Endothelial cell of umbilical vein (primary cell): ENCODE data around the gene NUDT9. TPM values are rescaled to one million over a fixed set of nuclear protein-coding genes. Genes with fewer than 3 reads are reported as not detected.

ENCODE experiments used
- BruUV-seq: library from RNA; stranded (reverse); fragments of 400-500 nt; replicated peaks from 2 replicates; lab custom pipeline; 2021; lab: Mats Ljungman, UMichigan
- CTCF ChIA-PET: fragments of 300-600, 350-600 bp; sonication (Branson Sonifier 250); formaldehyde crosslinking; loops from one replicate; lab custom pipeline; 2021; ENCODE audit warnings: antibody characterized with exemption, inconsistent platforms; lab: Charles Lee
- POLR2A ChIA-PET: fragments of 300-600, 350-600 bp; sonication (Branson Sonifier 250); formaldehyde crosslinking; loops from one replicate; lab custom pipeline; 2021; ENCODE audit warnings: antibody characterized with exemption, inconsistent platforms; lab: Charles Lee
- DNase-seq: peaks from one replicate; pipeline ENCODE4 v3.0.0-alpha.2; 2011; ENCODE audit warnings: low read depth, low spot score
- FAIRE-seq: peaks from 2 replicates; lab custom pipeline; 2011; peaks lifted over from hg19 to GRCh38; lab: Jason Lieb, UNC
- H2AFZ ChIP-seq: 2 replicates; pipeline ENCODE4 v1.6.0; 2012; ENCODE audit warnings: low read depth, low read length, control low read depth, inconsistent platforms
- H3K27ac ChIP-seq: 2 replicates; pipeline ENCODE4 v1.5.1; 2011; ENCODE audit warnings: low read depth, mild to moderate bottlenecking, control low read depth, low read length, moderate library complexity; ENCODE audit not compliant: insufficient read depth
- H3K27me3 ChIP-seq, 2 experiments: 2 replicates each; pipeline versions ENCODE4 v1.6.0 to v1.6.1; 2011; ENCODE audit warnings: low read length in 2 of 2, mixed read lengths in 1 of 2; ENCODE audit not compliant: control insufficient read depth in 2 of 2, insufficient read depth in 2 of 2
- H3K36me3 ChIP-seq, 2 experiments: 2 replicates in 1 of 2; 3 replicates in 1 of 2; pipeline ENCODE4 v1.5.1; 2011; ENCODE audit warnings: low read length in 2 of 2, mild to moderate bottlenecking in 1 of 2, moderate library complexity in 1 of 2; ENCODE audit not compliant: control insufficient read depth in 2 of 2, insufficient read depth in 2 of 2; ENCODE audit errors: extremely low read depth in 1 of 2
- H3K4me1 ChIP-seq: 3 replicates; pipeline ENCODE4 v1.5.1; 2011; ENCODE audit warnings: mild to moderate bottlenecking, low read length; ENCODE audit not compliant: control insufficient read depth, insufficient read depth; ENCODE audit errors: extremely low read depth
- H3K4me2 ChIP-seq: 2 replicates; pipeline ENCODE4 v1.6.1; 2011; ENCODE audit warnings: low read length, control low read depth, mixed read lengths; ENCODE audit not compliant: insufficient read depth
- H3K4me3 ChIP-seq, 3 experiments: fragments of 200-600 bp in 1 of 3; sonication (generic), shearing (Covaris generic) in 1 of 3; replicated peaks in 1 of 3; 2 replicates each; pipeline ENCODE4 v1.5.1; 2011 to 2016; ENCODE audit warnings: control low read depth in 3 of 3, low read length in 3 of 3, mild to moderate bottlenecking in 2 of 3, inconsistent platforms in 1 of 3, low read depth in 1 of 3, moderate library complexity in 1 of 3; ENCODE audit not compliant: insufficient read depth in 1 of 3
- H3K79me2 ChIP-seq: 2 replicates; pipeline ENCODE4 v1.6.0; 2012; ENCODE audit warnings: low read length, inconsistent platforms; ENCODE audit not compliant: control insufficient read depth, insufficient read depth
- H3K9ac ChIP-seq: replicated peaks from 2 replicates; pipeline ENCODE3; 2011; ENCODE audit warnings: low read length, control low read depth; ENCODE audit not compliant: insufficient read depth; ENCODE audit errors: extremely low read depth
- H3K9me1 ChIP-seq: replicated peaks from 3 replicates; pipeline ENCODE4 v1.6.0; 2011; ENCODE audit warnings: mild to moderate bottlenecking, low read length; ENCODE audit not compliant: control insufficient read depth, insufficient read depth; ENCODE audit errors: extremely low read depth
- H3K9me3 ChIP-seq: replicated peaks from 2 replicates; pipeline ENCODE4 v1.5.1; 2012; ENCODE audit warnings: low read length, inconsistent platforms; ENCODE audit not compliant: control insufficient read depth, insufficient read depth
- H4K20me1 ChIP-seq: replicated peaks from 2 replicates; pipeline ENCODE3; 2011; ENCODE audit warnings: mild to moderate bottlenecking, low read length; ENCODE audit not compliant: control insufficient read depth, insufficient read depth; ENCODE audit errors: extremely low read depth
- EZH2 ChIP-seq: IDR thresholded peaks from 2 replicates; pipeline ENCODE4 v1.6.1; 2012; ENCODE audit warnings: borderline replicate concordance, low read depth, mild to moderate bottlenecking, moderate library complexity, low read length, inconsistent platforms; ENCODE audit not compliant: severe bottlenecking
- FOS ChIP-seq: IDR thresholded peaks from 2 replicates; pipeline ENCODE4 v1.6.1; 2011; ENCODE audit warnings: mild to moderate bottlenecking, low read length, moderate library complexity, borderline replicate concordance; ENCODE audit not compliant: insufficient read depth
- GATA2 ChIP-seq: IDR thresholded peaks from 2 replicates; pipeline ENCODE4 v1.7.0; 2011; ENCODE audit warnings: low read depth, mild to moderate bottlenecking, moderate library complexity, mixed read lengths, low read length; ENCODE audit not compliant: insufficient read length, insufficient read depth
- JUN ChIP-seq: IDR thresholded peaks from 2 replicates; pipeline ENCODE4 v1.6.1; 2011; ENCODE audit warnings: borderline replicate concordance, low read depth; ENCODE audit not compliant: insufficient read length, insufficient read depth
- MYC ChIP-seq: IDR thresholded peaks from one replicate; pipeline ENCODE4 v1.6.1; 2011; ENCODE audit warnings: mild to moderate bottlenecking, low read depth, low read length
- POLR2A ChIP-seq: IDR thresholded peaks from 2 replicates; pipeline ENCODE4 v1.6.1; 2012; ENCODE audit warnings: low read depth, mild to moderate bottlenecking, control low read depth, low read length
- POLR2AphosphoS5 ChIP-seq: IDR thresholded peaks from 2 replicates; pipeline ENCODE4 v1.6.1; 2012; ENCODE audit warnings: low read depth, mild to moderate bottlenecking, control low read depth, low read length, moderate library complexity; ENCODE audit not compliant: insufficient read depth
- dilution Hi-C: fragments of 300-500 bp; cut with MboI; formaldehyde crosslinking; loops from one replicate; pipeline ENCODE4 v1.15.0; 2019; ENCODE audit warnings: low sequenced_read_pairs; ENCODE audit not compliant: extremely low pct_ligation_motif_present
- intact Hi-C: fragments of 100-400 bp; cut with micrococcal nuclease; formaldehyde crosslinking; loops from one replicate; pipeline ENCODE4 v1.10.0; 2022
- polyA plus RNA-seq, 4 experiments: library from polyadenylated mRNA; depleted of rRNA in 3 of 4; stranded (reverse) in 3 of 4; unstranded in 1 of 4; fragments of >200 nt; gene quantifications; 2 replicates each; pipeline versions ENCODE4 v1.2.1 to v1.2.3, GENCODE V29; 2011 to 2012; ENCODE audit warnings: missing spikeins in 1 of 4
- total RNA-seq: library from RNA; stranded (reverse); gene quantifications from 2 replicates; pipeline ENCODE4 v1.2.3, GENCODE V29; 2021
- TF ChIP-seq, protein P1 (sequence below), 2 donors: IDR thresholded peaks; 1 replicate in 1 of 2; 2 replicates in 1 of 2; pipeline ENCODE4 v1.5.1; 2011; ENCODE audit warnings: low read length in 2 of 2, mild to moderate bottlenecking in 2 of 2, moderate library complexity in 2 of 2, control low read depth in 1 of 2, inconsistent platforms in 1 of 2, low read depth in 1 of 2; ENCODE audit not compliant: insufficient read depth in 1 of 2; ENCODE audit errors: extremely low read depth in 1 of 2
- TF ChIP-seq, protein P2 (sequence below): IDR thresholded peaks from 2 replicates; pipeline ENCODE4 v1.6.1; 2011; ENCODE audit not compliant: insufficient read depth, insufficient read length

The NUDT9 gene
- total and polyA plus RNA-seq, 2 donors (not counting 3 experiments of a cell fraction or from before 2014, with no cell fraction given): 15.3 to 25.0 TPM

DNA sequence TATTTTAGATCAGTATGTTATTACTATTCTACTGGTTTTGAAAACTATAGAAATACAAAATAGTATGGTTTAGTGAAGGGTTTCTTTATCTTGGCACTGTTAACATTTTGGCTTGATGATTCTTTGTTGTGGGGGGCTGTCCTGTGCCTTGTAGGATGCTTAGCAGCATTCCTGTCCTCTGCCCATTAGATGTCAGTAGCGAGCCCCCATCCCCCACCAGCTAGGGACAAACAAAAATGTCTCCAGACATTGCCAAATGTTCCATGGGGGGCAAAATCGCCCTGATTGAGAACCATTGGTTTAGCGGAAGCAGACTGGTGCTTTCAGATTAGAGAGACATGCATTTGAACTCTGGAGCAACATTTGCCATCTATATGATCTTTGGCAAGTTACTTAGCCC lies 83.5 kb downstream of the NUDT9 start:
- Histone ChIP-seq H3K79me2 (no peaks in the 10 kb centered on the region), H3K9me3 (no peaks in the 10 kb centered on the region), H3K27me3 (no peaks in the 10 kb centered on the region), H4K20me1 (no peaks in the 10 kb centered on the region), H2AFZ (no peak overlapping the region), H3K36me3 (no peaks in the 10 kb centered on the region), H3K9me1 (no peaks in the 10 kb centered on the region), H3K4me3 (no peak overlapping the region), H3K27ac (no peak overlapping the region), H3K9ac (no peak overlapping the region), H3K4me2 (no peak overlapping the region), H3K4me1 (peaks cover 6% of the 10 kb centered on the region)
- CTCF ChIA-PET: interaction anchor here (1.1 kb wide), 1 partner anchor 23 kb away, joined by 3 read pairs; no protein-coding TSS in a partner anchor
- FAIRE-seq: no peak
- no TSS peak for BruUV-seq
- dilution Hi-C loops (no loop called here), intact Hi-C loops (no loop called here)
- POLR2A ChIA-PET: no interaction called here
- DNase-seq: no peak
- TF ChIP-seq POLR2A: no peak
- TF ChIP-seq, protein P1, sequence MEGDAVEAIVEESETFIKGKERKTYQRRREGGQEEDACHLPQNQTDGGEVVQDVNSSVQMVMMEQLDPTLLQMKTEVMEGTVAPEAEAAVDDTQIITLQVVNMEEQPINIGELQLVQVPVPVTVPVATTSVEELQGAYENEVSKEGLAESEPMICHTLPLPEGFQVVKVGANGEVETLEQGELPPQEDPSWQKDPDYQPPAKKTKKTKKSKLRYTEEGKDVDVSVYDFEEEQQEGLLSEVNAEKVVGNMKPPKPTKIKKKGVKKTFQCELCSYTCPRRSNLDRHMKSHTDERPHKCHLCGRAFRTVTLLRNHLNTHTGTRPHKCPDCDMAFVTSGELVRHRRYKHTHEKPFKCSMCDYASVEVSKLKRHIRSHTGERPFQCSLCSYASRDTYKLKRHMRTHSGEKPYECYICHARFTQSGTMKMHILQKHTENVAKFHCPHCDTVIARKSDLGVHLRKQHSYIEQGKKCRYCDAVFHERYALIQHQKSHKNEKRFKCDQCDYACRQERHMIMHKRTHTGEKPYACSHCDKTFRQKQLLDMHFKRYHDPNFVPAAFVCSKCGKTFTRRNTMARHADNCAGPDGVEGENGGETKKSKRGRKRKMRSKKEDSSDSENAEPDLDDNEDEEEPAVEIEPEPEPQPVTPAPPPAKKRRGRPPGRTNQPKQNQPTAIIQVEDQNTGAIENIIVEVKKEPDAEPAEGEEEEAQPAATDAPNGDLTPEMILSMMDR (IDR thresholded peaks at IDR 0.05; ENCODE audit: extremely low read depth in 1 of 2, insufficient read depth in 1 of 2, low read depth in 1 of 2, low read length in 2 of 2): peak in 1 of 2 donors; percentile 5
- no peak for TF ChIP-seq FOS

DNA sequence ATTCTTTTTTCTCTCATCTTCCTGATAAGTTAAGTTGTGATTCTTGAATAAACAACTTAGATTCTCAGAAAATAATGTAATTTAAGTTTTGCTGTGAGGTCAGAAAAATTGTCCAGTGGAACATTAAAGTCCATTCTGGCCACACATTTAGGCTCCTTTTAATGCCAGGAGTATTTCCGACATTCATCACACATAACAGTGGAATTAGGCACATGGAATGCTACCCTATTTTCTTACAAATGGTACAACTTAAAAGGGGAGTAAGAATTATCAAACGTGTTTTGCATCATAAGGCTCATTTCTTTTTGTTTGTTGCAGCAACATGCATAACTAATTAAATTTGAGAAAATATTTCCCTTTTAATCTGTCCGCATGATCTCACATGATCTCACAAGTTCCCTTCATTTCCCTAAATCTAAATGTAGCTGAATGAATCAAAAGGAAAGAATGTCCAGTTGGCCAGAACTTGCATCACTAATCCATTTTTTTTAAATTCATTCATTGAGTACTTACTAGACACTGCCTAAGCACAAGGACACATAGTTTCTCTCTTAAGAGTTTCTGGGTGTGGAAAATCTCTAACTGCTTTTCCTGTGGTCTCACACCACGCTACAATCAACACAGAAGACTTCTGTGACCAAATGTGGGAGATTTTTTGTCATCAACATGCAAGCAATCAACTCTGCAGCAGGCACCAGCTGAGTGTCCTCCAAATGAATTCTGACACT lies 84.8 kb downstream of the NUDT9 start:
- no peaks in the 10 kb centered on the region for H3K9me1 ChIP-seq
- no peak overlapping the region for H3K27ac ChIP-seq
- H3K9me3 ChIP-seq: no peaks in the 10 kb centered on the region
- no peak overlapping the region for H3K9ac ChIP-seq
- ChIA-PET CTCF (no interaction called here), POLR2A (no interaction called here)
- intact Hi-C loops (no loop called here), dilution Hi-C loops (no loop called here)
- BruUV-seq: no TSS peak
- no peaks in the 10 kb centered on the region for H3K79me2 ChIP-seq
- DNase-seq: no peak
- H3K4me3 ChIP-seq: no peak overlapping the region
- TF ChIP-seq GATA2 (no peak), JUN (no peak), FOS (no peak), MYC (no peak), POLR2AphosphoS5 (no peak), POLR2A (no peak), EZH2 (no peak)
- TF ChIP-seq, protein P2, sequence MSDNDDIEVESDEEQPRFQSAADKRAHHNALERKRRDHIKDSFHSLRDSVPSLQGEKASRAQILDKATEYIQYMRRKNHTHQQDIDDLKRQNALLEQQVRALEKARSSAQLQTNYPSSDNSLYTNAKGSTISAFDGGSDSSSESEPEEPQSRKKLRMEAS: no peak
- TF ChIP-seq, protein P1 (IDR thresholded peaks at IDR 0.05; ENCODE audit: extremely low read depth in 1 of 2, insufficient read depth in 1 of 2, low read depth in 1 of 2, low read length in 2 of 2): no peak
- H2AFZ ChIP-seq: no peak overlapping the region
- H3K4me1 ChIP-seq: peaks cover 6% of the 10 kb centered on the region
- no peak overlapping the region for H3K4me2 ChIP-seq
- no peaks in the 10 kb centered on the region for H3K27me3 ChIP-seq
- H4K20me1 ChIP-seq: no peaks in the 10 kb centered on the region
- FAIRE-seq: no peak
- no peaks in the 10 kb centered on the region for H3K36me3 ChIP-seq
